Esophagus mucosa (tissue), 1 donor: ENCODE results near the gene CDK9. TPM values are rescaled to one million over a fixed set of nuclear protein-coding genes. Genes with fewer than 3 reads are reported as not detected.
"Not testable (repeated sequence)": the region's sequence is repeated elsewhere in the genome, so short reads cannot be mapped to it uniquely, and the experiment has no call there.

Experiments used
- ATAC-seq: fragments of 200-7000 bp; cut with Tn5 transposase; one replicate; pipeline ENCODE4 v1.9.1; 2020
- total RNA-seq: library from RNA; stranded (reverse); gene quantifications from one replicate; pipeline ENCODE4 v1.2.4, GENCODE V29; 2023
- donor health status: DM: yes; HTN: yes; CAD: no.

The CDK9 gene
- total RNA-seq, 1 donor from 2014 or later, result 38.3 TPM

- peak; percentile 74 for ATAC-seq
These were observed 42.6 kb downstream of the CDK9 start for GRCh38 chr9:127828262-127829031.

DNA sequence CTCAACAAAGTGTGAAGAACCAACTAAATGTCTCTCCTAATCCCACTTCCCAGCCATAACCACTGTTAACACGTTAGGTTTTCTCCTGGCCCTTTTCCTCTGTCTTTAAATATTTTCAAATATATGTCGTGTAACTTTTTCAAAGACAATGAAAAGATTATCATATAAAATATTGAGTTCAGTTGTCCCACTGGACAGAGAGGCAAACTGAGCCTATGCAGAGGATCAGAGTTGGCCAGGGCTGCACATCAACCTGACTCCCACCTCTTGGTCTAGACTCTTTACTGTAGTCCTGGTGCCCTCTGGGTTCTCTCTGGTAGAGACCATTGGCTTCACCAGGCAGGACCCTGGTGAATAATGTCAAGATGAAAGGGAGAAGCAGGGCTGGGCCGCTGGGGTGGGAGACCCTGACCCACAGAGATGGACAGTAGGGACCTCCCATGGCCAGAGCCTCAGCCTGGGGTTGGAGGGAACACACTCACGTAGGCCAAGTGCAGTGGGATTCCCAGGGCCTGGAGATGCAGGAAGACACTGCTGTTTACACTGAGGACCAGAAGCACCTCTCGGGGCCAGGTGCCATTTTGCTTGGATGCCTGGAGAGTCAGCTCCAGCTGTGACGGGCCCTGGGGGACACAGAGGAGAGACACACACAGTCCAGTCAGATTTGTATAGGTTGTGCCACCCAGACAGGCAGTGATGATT lies 43.5 kb downstream of the CDK9 start:
- no peak for ATAC-seq

DNA sequence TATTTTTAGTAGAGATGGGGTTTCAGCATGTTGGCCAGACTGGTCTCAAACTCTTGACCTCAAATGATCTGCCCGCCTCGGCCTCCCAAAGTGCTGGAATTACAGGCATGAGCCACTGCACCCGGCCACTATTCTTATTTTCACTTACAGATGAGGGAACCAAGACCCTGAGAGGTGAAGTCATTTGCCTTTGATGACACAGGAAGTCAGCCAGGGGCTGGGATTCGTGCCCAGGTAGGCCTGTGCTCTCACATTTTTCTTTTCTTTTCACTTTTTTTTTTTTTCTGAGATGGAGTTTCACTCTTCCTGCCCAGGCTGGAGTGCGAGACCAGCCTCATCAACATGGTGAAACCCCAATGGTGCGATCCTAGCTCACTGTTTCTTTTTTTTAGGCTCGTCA lies 46.4 kb downstream of the CDK9 start:
- ATAC-seq, result no peak

DNA sequence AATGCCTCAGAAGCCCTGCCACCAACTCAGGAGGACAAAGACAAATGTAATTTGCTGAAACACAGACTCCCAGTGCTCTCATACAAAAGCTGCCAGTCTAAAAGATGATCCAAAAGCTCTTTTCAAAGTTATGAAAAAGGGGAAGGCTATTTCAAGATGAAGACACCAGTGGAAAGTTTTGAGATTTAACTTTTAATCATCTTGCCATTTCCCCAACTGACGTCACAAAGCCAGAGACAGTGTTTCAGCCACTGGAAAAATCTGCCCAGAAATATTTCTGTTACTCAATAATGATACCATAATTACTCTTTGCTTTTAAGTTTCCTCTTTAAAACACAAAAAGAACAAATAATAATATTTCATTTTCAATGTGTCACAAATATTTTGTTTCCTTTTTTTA lies 47.7 kb downstream of the CDK9 start:
- no peak for ATAC-seq

DNA sequence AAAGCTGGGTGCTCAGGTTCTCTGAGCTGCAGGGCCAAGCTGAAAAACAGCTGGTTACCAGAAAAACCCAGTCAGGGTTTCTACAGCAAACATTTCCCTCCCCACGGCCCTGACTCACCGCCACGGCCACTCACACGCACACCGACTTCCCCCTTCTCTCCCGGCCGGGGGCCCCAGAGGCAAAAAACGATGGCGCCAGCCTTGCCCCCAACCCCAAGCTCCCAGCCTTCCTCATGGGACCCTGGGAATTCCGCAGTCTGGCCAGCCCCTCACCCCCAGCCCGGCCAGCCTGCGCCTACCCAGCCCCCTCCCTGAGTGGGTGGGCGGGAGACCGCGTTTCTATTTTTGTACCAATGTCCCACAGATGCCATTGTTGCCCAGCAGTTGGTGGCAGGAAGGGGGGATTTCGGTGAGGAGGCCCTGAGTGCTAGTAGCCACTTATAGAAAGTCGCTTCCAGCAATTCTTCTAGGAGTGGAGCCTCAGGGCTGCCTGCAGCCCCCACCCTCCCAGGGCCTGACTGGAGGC lies 50.2 kb downstream of the CDK9 start:
- ATAC-seq, result no peak

- ATAC-seq, result not testable (repeated sequence)
These were observed 50.7 kb downstream of the CDK9 start for GRCh38 chr9:127836561-127836960.

DNA sequence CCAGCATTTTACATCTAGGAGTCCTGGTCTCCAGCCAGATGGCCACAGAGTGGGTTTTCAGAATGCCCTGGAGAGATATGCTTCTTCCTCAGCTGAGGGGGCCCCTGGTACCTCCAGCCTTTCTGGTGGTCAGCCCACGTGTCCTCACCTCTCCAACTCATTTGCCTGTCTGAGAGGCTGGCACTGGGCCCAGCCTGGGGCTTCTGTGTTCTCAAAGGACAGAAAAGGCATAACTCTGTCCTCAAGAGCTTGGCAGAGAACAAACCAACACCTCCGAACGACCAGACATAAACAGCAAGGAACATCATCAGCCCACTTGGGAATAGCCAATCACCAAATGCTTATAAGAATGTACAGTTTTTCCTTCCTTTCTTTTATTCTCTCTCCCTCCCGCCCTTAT lies 51.5 kb downstream of the CDK9 start:
- no peak for ATAC-seq

- ATAC-seq, result peak; percentile 70
These were observed 52.7 kb downstream of the CDK9 start for GRCh38 chr9:127838375-127839078.

Other genes with a start within 250 kb of the CDK9 start
- gene STXBP1, start 173.8 kb upstream of the CDK9 start, total RNA-seq, result 10.1 TPM
- not detected for gene CFAP157, start 79.0 kb upstream of the CDK9 start, total RNA-seq
- gene PTRH1, start 70.4 kb upstream of the CDK9 start, total RNA-seq, result 7.9 TPM
- gene TTC16, start 70.0 kb upstream of the CDK9 start, total RNA-seq, result not detected
- 9.5 TPM for gene TOR2A, start 50.7 kb upstream of the CDK9 start, total RNA-seq
- 1.9 TPM for gene SH2D3C, start 7.4 kb upstream of the CDK9 start, total RNA-seq
- gene FPGS, start 16.8 kb downstream of the CDK9 start, total RNA-seq, result 28.3 TPM
- gene ENG, start 68.6 kb downstream of the CDK9 start, total RNA-seq, result 14.3 TPM
- gene AK1, start 91.6 kb downstream of the CDK9 start, total RNA-seq, result 39.9 TPM
- gene ST6GALNAC6, start 113.6 kb downstream of the CDK9 start, total RNA-seq, result 13.0 TPM
- gene ST6GALNAC4, start 131.0 kb downstream of the CDK9 start, total RNA-seq, result 11.4 TPM
- gene PIP5KL1, start 144.7 kb downstream of the CDK9 start, total RNA-seq, result 4.3 TPM
- gene DPM2, start 151.8 kb downstream of the CDK9 start, total RNA-seq, result 25.7 TPM
- 108 TPM for gene EEIG1, start 195.0 kb downstream of the CDK9 start, total RNA-seq